Aortic smooth muscle cell (primary cell): ENCODE data around the gene NLRP4. TPM values are rescaled to one million over a fixed set of nuclear protein-coding genes. Genes with fewer than 3 reads are reported as not detected.

Source experiments
- total RNA-seq: library from RNA; depleted of rRNA; stranded (reverse); fragments of >200 nt; gene quantifications from 2 replicates; pipeline ENCODE4 v1.2.3, GENCODE V29; 2014

Gene NLRP4, protein sequence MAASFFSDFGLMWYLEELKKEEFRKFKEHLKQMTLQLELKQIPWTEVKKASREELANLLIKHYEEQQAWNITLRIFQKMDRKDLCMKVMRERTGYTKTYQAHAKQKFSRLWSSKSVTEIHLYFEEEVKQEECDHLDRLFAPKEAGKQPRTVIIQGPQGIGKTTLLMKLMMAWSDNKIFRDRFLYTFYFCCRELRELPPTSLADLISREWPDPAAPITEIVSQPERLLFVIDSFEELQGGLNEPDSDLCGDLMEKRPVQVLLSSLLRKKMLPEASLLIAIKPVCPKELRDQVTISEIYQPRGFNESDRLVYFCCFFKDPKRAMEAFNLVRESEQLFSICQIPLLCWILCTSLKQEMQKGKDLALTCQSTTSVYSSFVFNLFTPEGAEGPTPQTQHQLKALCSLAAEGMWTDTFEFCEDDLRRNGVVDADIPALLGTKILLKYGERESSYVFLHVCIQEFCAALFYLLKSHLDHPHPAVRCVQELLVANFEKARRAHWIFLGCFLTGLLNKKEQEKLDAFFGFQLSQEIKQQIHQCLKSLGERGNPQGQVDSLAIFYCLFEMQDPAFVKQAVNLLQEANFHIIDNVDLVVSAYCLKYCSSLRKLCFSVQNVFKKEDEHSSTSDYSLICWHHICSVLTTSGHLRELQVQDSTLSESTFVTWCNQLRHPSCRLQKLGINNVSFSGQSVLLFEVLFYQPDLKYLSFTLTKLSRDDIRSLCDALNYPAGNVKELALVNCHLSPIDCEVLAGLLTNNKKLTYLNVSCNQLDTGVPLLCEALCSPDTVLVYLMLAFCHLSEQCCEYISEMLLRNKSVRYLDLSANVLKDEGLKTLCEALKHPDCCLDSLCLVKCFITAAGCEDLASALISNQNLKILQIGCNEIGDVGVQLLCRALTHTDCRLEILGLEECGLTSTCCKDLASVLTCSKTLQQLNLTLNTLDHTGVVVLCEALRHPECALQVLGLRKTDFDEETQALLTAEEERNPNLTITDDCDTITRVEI
- not detected in 2 replicates for total RNA-seq

DNA sequence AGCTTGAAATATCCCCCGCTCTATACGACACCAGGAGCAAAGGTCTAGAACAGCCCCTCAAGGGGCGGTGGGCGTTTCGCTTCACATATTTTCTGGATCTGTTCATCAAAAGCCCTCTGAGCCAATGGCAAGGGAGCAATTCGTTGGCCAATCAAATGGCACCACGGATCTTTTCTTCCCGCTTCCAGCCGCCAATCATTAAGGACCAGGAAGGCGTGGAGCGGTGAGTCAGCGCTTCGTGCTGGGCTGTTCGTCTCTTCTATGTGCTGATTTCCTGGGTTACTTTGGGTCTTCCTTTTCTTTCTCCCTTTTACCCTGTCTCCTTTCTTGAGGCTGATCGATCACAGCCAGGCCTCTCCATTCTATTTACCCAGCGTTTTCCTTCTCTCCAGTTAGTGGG lies at the start of gene NLRP4:
NLRP4 (plus strand) TSS at position 201 of the 400 bp plus-strand sequence. CDS start 15,541 bp downstream, outside the sequence.

DNA sequence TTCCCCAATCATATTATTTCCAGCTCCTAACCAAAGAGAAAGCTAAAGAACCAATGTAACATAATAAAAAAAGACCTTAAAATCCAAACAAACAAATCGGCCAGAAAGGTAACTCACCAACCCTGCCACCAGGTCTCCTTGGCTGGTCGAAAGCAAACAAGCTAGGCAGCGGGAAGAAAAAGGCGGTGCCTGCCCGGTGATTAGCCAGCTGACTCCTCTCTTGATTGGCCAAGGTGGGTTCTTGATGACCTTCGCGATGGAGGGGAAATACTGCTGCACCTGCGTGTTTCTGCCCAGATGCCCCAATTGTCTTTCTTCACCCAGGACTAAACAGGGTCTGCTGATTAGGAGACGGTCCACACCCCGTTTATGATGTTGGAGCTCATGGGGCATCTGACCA lies 4.5 kb upstream of the NLRP4 start, which contains the start of gene NLRP11:
NLRP11 (minus strand) TSS at position 154 of the 400 bp plus-strand sequence. CDS start 13,825 bp downstream, outside the sequence.

Other genes starting within 250 kb of the NLRP4 start
- gene FIZ1, start 237.0 kb upstream of the NLRP4 start, total RNA-seq: 1.9 and 2.1 TPM in 2 replicates
- gene ZNF524, start 236.3 kb upstream of the NLRP4 start, total RNA-seq: 10.1 and 11.9 TPM in 2 replicates
- 0.66 and 1.3 TPM in 2 replicates for gene ZNF865, start 230.9 kb upstream of the NLRP4 start, total RNA-seq
- gene ZNF784, start 212.0 kb upstream of the NLRP4 start, total RNA-seq: 3.6 and 3.9 TPM in 2 replicates
- 5.5 and 5.8 TPM in 2 replicates for gene ZNF580, start 195.5 kb upstream of the NLRP4 start, total RNA-seq
- gene ZNF581, start 192.9 kb upstream of the NLRP4 start, total RNA-seq: 11.4 and 13.4 TPM in 2 replicates
- gene CCDC106, start 188.3 kb upstream of the NLRP4 start, total RNA-seq: 8.9 and 9.5 TPM in 2 replicates
- gene U2AF2, start 181.5 kb upstream of the NLRP4 start, total RNA-seq: 87.6 and 108 TPM in 2 replicates
- 44.5 and 80.6 TPM in 2 replicates for gene EPN1, start 161.3 kb upstream of the NLRP4 start, total RNA-seq
- gene NLRP9, start 98.1 kb upstream of the NLRP4 start, total RNA-seq: not detected in 2 replicates
- not detected in 2 replicates for gene RFPL4A, start 77.4 kb upstream of the NLRP4 start, total RNA-seq
- gene RFPL4AL1, start 67.4 kb upstream of the NLRP4 start, total RNA-seq: not detected in 2 replicates
- not detected in 2 replicates for gene NLRP11, start 4.5 kb upstream of the NLRP4 start, total RNA-seq
- gene NLRP13, start 95.8 kb downstream of the NLRP4 start, total RNA-seq: not detected in 2 replicates
- not detected in 2 replicates for gene NLRP8, start 111.3 kb downstream of the NLRP4 start, total RNA-seq
- not detected in 2 replicates for gene NLRP5, start 150.2 kb downstream of the NLRP4 start, total RNA-seq